ENCODE measurements around the gene ATP8A2.

The ATP8A2 gene

DNA sequence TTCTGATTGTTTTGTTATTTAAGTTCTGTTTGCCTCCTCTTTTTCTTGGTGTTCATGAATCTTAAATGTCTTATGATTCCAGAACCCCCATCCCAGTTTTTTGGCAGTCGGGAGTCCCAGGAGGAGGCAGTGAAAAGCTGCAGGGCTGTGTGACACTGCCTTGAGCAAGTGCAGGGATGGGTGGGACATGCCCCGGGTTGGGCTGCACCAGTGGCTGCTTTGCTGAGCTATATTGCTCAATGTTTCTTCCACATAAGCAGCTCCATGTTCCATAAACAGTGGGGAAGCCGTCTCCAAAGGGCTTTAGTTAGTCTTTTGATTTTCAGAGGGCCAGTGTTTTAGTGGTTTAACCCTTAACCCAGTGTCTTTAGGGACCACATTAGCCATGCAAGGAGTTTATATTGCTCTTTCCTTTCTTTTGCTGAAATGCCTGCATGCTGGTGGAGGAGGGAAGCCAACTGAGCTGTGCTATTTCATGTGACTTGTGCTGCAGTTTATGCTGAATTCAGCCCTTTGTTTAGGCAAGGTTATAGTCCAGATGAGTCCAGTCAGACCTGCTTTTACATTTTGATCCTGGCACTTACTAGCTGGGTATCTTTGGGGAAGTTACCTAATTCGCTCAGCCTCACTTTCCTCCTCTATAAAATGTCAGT, 13.1 kb downstream of the ATP8A2 start:
- DNase-seq (ENCODE audit: low spot score), result no peak

DNA sequence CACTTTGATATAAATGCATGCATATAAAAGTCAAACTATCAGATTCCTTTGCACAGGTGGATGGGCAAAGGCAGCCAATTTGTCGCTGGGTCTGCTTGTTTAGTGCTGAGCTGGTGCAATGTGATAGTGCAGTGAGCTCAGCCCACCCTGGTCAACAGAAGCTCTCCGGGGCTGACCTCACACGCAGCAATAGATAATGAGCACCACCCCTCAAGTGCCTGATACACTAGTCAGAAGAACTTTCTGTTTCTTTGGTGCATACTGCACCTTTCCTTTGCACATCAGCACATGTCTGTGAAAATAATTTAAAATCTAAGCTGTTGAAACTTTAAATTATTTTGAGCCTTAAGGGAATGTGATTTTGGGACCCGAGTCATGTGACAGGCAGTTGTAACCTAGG, 20.2 kb downstream of the ATP8A2 start:
- no peak for DNase-seq (ENCODE audit: low spot score)

DNA sequence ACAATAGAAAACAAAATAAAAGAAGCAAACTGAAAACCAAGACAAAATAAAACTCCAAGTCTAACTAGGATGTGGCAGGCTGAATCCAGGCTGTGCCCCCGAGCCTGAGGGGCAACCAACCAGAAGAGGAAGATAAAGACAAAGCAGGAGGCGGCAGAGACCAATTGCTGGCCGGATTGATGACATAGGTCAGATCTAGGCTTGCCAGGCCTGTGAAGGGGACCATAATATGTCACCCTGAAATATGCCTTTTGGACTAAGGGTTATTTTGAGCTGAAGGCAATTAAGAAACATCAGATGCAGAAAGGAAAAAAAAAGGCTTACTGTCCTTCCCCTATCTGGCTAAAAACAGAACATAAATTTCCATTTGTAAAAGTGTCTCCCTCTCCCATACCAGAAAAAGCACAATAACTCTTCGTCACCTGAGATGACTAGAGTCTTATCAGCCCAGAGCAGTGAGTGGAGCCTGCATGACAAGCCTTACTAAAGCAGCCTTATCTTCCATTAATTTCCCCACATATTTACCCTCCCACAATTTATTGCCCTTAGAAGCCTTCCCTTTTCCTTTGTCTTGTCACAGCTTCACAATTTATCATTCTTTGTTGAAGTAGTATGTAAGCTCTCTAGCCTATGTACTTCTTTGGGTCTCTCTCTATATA, 22.8 kb downstream of the ATP8A2 start:
- DNase-seq (ENCODE audit: low spot score), result no peak

DNA sequence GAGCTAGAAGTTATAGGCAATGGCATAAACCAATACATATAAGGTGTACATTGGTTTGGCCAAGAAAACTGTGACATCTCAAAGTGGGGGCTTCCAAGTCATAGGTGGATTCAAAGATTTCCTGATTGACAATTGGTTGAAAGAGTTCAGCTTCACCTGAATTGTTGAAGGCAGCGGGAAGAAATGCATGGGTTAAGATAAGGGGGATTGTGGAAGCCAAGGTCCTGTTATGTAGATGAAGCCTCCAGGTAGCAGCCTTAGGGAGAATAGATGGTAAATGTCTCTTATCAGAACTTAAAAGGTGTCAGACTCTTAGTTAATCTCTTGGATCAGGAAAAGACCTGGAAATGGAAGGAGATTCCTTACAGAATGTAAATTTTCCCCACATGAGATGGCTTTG, 26.0 kb downstream of the ATP8A2 start:
- DNase-seq (ENCODE audit: low spot score), result no peak

DNA sequence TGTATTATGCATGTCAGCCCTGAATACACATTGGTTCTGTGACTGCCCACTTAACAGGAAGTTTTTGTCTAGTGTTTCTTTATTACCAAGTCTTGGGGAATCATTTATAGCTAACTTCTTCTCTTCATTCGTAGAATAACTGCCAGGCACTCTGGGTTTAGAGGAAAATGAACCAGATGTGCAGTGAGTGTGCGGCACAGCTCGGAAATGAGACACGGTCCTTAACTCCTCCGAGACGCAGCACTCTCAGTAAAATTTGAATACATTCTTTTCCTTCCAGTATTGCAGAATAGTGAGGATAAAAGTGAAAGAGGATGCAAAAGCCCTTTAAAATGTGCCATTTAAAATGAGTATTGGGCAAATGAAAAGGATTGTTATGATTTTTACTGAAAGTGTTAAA, 29.2 kb downstream of the ATP8A2 start:
- DNase-seq (ENCODE audit: low spot score), result no peak

DNA sequence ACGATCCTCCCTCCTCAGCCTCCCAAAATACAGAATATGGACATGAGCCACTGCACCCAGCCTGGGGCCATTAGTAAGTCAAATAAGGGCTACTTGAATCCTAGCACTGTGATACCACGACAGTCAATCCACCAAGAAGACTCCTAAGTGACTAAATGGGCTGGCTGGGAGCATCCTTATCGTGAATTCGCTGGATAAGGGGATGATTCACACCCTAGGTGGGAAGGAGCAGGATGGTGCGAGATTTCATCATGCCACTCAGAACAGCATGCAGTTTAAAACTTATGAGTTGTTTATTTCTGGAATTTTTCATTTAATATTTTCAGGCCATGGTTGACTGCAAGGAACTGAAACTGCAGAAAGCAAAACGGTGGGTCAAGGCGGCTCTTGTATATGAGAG, 30.2 kb downstream of the ATP8A2 start:
- no peak for DNase-seq (ENCODE audit: low spot score)

DNA sequence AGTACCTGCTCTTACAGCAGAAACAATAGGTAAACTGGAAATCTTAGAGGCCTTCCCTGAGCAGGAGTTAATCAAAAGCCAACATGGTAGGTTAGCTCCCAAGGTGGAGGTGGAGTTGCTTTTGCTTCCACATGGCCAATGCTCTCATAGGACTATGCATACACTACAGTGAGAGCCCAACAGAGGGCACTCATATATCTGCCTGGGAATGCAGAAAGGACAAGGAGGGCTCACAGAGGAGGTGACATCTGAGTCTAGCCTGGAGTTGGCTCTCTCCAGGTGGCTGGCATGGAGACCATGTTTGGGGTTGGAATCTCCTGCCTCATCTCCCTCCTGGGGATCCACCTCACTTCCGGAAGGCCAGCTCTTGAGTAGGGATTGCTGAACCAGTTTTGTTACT, 34.6 kb downstream of the ATP8A2 start:
- DNase-seq (ENCODE audit: low spot score), result no peak

DNA sequence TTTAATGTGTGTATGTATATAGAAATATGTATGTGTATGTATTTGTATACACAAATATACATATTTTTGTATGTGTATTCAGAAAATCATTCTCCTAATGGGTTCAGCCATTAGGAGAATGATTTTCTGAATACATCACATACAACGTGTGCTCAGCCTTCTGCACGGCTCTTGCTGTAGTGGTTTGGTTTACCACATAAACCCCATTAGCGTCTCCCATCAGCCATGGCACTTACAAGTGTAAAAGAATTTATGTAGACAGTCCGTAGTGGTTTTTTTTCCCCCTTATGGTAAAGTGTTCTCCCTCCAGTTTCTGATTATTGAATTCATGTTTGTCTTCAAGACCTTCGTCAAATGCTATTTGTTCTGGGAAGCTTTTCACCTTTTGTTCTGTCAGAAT, 38.2 kb downstream of the ATP8A2 start:
- no peak for DNase-seq (ENCODE audit: low spot score)

DNA sequence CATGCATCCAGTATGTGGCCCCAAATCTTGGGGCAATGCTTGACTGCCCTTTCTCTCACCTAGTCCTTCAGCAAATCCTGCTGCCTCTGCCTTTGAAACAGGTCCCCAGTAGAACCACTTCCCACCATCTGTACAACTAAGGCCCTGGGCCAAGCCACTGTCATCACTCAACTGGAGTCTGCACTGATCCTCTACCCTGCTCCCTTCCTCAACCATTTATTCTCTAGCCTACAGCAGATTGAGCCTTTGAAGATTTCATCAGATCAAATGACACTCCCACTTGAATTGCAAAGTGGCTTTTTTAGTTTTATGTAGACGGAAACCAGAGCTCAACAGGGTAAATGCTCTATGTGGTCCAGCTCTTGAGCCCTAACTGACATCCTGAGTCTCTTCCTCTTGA, 43.5 kb downstream of the ATP8A2 start:
- no peak for DNase-seq (ENCODE audit: low spot score)

DNA sequence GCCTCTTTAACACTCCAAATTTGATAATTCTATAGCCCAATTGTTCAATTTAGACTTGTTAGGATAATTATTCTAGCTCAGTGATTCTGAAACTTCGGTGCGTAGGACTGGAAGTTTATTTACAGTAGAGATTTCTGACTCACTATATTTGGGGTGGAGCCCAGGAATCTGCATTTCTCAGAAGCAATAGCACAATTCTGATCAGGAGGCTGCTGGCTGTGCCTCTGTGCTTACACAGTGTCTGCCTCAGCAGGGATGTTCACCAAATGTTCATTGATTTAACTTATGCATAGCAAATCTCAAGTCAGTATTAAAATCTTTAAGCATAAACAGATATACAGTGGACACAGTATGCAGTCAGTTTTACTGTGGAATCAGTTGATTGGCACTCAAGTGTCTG, 45.8 kb downstream of the ATP8A2 start:
- DNase-seq (ENCODE audit: low spot score), result no peak

DNA sequence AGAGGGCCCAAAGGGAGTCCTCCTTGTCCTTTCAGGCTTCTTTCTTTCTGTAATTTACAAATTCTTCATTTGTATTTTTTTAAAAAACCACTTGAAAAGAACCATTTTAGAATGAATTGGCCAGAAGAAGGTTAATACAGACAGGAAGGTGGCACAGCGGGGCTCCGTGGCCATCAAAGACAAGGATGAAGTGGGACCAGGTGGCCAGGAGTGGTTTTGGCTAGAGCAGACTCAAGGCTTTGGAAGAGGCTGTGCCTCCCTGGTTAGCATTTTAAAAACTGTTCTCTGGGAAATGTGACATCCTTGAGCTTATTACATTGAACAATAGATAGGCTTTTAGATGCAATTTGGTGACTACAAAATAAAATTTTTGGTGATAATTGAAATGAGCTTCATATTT, 48.4 kb downstream of the ATP8A2 start:
- no peak for DNase-seq (ENCODE audit: low spot score)

DNA sequence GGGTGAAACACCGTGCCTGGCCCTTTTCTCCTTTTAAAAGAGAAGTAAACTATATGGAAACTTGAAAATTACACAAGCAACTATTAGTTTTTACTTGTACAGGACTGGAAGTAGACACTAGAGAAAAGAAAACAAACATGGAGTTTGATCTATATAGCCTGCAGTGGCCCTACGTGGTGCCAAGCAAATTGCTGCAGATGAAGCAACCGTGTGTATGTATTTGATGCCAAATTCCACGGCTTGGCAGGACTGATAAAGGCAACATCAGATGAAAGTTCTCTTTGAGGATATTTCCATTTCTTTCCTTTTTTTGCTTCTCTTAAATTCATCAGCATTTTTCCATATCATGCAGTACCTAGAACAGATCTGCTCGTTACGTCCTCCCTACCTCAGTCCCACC, 49.8 kb downstream of the ATP8A2 start:
- DNase-seq (ENCODE audit: low spot score), result no peak

DNA sequence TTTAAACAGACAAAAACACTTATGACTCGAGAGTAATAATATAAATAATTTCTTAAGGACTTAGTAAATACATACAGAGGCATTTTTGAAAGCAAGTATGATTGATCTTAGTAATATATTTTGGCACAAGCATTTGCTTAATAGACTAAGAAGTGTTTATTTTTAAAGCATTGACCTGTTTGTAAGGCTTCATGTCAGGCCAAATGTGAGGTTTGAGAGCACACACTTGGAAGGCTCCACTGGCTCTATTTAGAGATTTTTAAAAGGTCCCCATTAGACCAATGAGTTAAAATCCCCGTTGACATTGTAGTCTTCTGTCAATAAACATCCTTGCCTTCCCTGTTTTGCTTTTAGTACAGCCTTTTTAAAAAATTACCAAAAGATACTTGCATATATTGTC, 50.4 kb downstream of the ATP8A2 start:
- DNase-seq (ENCODE audit: low spot score), result no peak

DNA sequence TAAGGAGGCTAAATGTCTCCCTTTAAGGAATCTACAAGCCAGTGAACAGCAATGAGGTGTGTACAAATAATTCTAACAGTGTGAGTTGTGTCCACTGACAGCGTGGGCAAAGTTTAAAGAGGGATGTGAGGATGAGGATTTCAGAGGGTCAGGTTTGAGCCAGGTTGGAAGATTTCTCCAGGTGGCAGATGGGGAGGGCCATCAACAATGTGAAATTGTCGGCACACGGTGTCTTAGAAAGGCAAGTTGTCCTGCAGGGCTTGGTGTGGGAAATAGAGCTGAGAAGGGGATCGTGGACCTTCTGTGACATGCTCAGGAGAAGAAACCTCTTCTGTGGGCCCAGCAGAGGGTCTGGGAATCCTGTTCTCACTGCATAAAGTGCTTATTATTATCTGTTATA, 52.1 kb downstream of the ATP8A2 start:
- no peak for DNase-seq (ENCODE audit: low spot score)

DNA sequence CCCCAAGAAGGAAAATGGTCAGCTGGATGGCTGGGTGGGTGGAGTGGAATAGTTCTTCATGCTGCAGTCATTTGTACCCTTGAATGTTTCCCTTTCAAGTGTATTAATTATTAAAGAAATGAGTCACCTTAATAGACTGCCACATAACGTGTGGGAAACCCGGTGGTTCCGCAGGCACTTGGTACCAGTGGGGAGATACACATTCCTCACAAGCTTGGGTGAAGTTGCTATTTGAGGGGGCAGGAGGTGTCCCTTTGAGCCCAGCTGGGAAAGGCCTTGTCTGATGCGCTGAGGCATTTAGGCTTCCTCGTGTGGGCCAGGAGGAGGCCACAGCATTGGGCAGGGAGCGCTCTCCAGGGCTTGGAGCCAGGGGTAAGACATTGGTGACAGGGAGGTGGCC, 57.7 kb downstream of the ATP8A2 start:
- no peak for DNase-seq (ENCODE audit: low spot score)

DNA sequence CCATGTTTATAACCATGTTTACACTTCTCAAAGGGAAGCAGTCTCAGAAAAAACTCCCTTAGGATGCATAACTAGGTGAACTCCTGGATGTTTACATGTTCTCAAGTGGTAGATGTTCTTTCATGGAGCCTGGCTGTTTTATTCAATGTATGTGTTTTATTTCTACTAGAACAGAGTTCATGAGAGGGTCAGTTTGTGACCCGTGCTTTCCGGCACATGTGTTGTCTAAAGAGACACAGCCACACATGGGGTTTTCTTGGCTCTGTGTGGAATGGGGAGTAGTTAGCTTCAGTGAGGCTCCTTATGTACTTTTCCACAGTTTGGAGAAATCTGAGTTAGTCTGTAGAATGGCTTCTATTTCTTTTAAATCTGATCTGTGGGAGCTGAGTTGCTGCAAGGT, 60.9 kb downstream of the ATP8A2 start:
- no peak for DNase-seq (ENCODE audit: low spot score)

DNA sequence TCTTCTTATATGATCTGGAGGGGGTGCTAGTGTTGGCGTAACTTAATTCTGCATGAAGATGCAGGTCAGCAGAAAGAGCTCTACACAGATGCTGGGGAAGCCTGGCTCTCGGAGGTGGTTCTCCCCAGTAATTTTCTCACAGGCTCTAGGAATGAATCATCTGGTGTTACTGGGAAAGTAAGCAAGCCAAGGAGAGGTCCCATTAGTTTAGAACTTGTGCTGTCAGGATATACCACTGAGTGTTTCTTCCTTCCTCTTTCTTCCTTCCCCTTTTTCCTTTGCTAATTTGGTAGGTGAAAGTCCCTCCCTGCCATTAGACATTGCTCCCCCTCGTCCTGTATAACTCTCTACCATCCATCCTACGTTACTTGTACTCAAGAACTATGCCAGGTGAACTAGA, 68.3 kb downstream of the ATP8A2 start:
- DNase-seq (ENCODE audit: low spot score), result no peak

DNA sequence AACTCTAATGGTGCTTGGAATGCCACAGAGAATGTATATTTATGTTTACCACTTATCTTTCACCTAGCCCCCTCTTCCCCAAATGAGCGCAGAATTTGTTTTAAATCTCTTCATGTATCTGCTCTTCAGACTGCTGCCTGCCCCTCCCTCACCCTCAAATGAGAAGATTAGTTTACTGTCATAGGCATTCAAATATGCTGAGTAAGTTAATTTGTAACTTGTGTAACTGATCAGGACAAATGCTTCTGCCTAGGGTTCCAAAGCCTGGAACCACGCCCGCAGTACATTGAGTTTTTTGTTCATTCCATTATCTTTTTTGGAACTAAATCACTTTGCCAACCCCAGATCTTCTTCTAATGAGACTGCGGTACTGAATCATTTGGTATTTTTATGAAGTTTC, 74.5 kb downstream of the ATP8A2 start:
- DNase-seq (ENCODE audit: low spot score), result no peak

DNA sequence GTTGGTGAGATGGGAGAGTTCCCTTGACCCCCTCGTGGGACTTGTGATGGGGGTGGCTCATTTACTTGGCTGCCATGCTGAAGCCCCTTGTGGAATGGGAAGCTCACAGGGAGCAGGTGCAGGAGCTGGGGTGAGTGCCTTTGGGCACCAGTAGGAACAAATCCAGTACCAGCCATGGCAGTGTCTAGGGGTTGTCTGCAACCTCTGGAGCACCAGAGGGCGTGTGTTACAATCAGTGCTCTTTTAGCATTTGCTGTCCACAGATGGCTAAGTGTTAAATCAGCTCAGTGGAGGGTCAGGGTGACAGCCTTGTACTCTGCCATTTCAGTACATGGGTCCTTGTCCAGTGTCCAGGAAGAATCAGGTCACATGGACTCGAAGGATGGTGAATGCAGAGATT, 75.6 kb downstream of the ATP8A2 start:
- no peak for DNase-seq (ENCODE audit: low spot score)

DNA sequence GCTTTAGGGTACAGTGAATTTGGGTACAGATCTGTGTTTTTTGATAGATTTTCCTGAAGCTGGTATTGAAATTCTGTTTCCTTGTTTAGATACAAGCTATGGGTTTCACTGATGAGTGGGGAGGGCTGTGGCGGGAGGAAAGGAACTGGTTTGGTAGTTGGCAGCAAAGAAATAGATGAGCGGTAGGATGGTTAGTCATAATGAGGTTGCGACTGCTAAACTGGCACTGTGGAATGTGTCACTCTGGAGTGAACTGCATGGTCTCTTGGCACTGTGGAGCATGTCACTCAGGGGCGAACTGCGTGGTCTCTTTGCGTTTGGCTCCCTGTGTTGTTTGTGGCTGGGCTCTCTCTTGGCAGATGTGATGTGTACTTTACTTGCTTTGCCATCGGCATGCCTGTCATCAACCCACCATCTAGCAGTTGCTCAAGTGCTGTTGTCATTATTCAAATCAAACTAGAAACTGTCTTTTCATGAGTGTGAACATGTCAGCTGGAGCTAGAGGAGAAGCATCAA, 82.1 kb downstream of the ATP8A2 start:
- no peak for DNase-seq (ENCODE audit: low spot score)

DNA sequence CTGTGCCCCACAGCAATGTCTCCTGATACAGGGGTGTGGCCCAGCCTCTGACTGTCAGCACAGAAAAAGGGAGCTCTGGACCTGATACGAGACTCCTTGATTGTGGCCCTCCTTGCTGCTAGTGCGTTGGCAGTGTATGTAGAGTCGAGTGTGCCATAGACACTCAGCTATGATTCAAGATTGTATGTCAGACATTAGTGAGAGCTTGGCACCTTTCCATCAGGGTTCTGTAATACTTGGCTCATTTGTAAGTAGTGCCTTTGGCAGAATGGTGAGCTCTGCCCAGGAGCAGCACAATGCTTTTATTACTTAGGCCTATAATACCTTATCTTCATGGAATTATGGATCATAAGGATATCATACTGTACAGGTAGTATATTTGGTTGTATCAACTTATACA, 83.4 kb downstream of the ATP8A2 start:
- no peak for DNase-seq (ENCODE audit: low spot score)

DNA sequence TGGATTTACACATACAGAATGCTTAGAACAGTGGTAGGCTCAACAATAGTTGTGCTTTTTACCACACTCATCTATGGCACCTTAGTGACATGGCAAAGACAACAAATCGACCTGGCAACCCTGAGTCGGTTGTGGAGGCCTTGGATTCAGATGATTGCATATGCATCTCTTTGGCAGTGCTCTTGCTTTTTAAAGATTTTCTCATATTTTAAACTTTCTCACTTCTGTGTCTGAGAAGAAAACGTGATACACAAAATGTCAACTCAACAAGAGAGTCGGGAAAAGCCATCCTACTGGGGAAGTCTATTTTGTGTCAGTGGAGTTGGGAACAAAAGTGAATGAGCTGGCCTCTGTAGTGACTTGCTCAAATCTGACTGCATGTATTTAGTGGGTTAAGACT, 85.8 kb downstream of the ATP8A2 start:
- DNase-seq (ENCODE audit: low spot score), result no peak

DNA sequence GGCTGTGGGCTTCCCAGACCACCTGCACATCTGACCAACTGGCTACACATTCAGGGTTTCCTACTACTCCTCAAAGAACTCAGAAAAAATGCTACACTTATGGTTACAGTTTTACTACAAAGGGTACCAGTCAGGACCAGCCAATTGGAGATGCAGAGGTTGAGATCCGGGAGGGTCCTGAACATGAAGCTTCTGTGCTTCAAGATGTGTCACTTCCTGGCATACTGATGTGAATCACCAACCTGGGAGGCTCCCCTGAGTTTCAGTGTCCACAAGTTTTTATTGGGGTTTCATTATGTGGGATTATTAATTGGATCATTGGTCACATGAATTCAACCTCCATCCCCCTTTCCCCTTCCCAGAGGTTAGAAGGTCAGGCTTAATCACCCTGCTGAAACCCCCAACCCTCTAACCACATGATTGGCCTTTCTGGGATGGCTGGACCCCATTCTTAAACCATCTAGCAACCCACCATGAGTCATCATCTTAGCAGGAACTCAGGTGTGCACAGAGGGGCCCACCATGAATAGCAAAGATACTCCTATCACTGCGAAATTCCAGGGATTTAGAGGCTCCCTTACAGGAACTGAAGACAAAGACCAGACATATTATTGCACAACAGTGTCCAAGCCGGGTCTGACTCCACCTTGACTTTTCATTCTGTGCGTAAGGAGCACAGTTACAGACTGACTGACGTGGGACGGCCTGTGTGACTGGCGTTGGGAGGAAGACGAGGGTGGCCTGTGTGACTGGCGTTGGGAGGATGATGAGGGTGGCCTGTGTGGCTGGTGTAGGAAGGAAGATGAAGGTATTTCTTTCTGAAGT, 90.7 kb downstream of the ATP8A2 start:
- no peak for DNase-seq (ENCODE audit: low spot score)
